Activated CD4-positive, alpha-beta T cell treated with anti-CD3 and anti-CD28 coated beads for 36 hours (primary cell): Measurements from ENCODE around the gene FBLN1. TPM values are rescaled to one million over a fixed set of nuclear protein-coding genes. Genes with fewer than 3 reads are reported as not detected.
A peak's percentile ranks its signal among the peaks of the same experiment; 100 is the strongest.

Experiments
- ATAC-seq: fragments of 200-7000 bp; cut with Tn5 transposase; one replicate; pipeline ENCODE4 v1.10.0; 2021; ENCODE audit warnings: mild to moderate bottlenecking, moderate library complexity
- CTCF ChIA-PET: fragments of 350-600 bp; sonication (Branson Sonifier 250); formaldehyde crosslinking; loops from one replicate; lab custom pipeline; 2021; ENCODE audit warnings: antibody characterized with exemption; lab: Charles Lee
- POLR2A ChIA-PET: fragments of 350-600 bp; sonication (Branson Sonifier 250); formaldehyde crosslinking; loops from one replicate; lab custom pipeline; 2021; ENCODE audit warnings: antibody characterized with exemption, inconsistent platforms; lab: Charles Lee
- DNase-seq: peaks from one replicate; pipeline ENCODE4 v3.0.0-alpha.2; 2020
- H3K27ac Mint-ChIP-seq: one replicate; pipeline ENCODE4 v1.8.0; 2021; ENCODE audit warnings: mixed read lengths
- H3K27me3 Mint-ChIP-seq: one replicate; pipeline ENCODE4 v1.8.0; 2021; ENCODE audit warnings: mixed read lengths
- H3K36me3 Mint-ChIP-seq: one replicate; pipeline ENCODE4 v1.8.0; 2021; ENCODE audit warnings: low read depth, mixed read lengths
- H3K4me1 Mint-ChIP-seq: one replicate; pipeline ENCODE4 v1.8.0; 2021; ENCODE audit warnings: mixed read lengths
- H3K4me3 Mint-ChIP-seq: one replicate; pipeline ENCODE4 v1.8.0; 2021; ENCODE audit warnings: mild to moderate bottlenecking, moderate library complexity, mixed read lengths
- H3K9me3 Mint-ChIP-seq: one replicate; pipeline ENCODE4 v1.8.0; 2021; ENCODE audit warnings: low read depth, mixed read lengths
- intact Hi-C, 2 experiments: fragments of 100-400 bp; cut with DNase I in 1 of 2; cut with micrococcal nuclease in 1 of 2; formaldehyde crosslinking; loops; one replicate each; pipeline versions ENCODE4 v1.14.2 to v1.15.1; 2022 to 2024; cut with DNase I, micrococcal nuclease
- total RNA-seq, 2 experiments: library from RNA; stranded (reverse); gene quantifications; one replicate each; pipeline ENCODE4 v1.2.3, GENCODE V29; 2021

FBLN1 gene
- total RNA-seq, 2 experiments from 2014 or later, result not detected

GRCh38 chr22:45465633-45466032, 37.0 kb upstream of the FBLN1 start:
- Mint-ChIP-seq H3K27ac (no peak overlapping the region), H3K4me1 (no peaks in the 10 kb centered on the region), H3K36me3 (no peaks in the 10 kb centered on the region), H3K27me3 (peaks cover 6% of the 10 kb centered on the region), H3K4me3 (no peak overlapping the region), H3K9me3 (peaks cover 7% of the 10 kb centered on the region)
- CTCF ChIA-PET, result no interaction called here
- ATAC-seq, result no peak
- intact Hi-C loops, result no loop called here
- POLR2A ChIA-PET, result no interaction called here
- no peak for DNase-seq

DNA sequence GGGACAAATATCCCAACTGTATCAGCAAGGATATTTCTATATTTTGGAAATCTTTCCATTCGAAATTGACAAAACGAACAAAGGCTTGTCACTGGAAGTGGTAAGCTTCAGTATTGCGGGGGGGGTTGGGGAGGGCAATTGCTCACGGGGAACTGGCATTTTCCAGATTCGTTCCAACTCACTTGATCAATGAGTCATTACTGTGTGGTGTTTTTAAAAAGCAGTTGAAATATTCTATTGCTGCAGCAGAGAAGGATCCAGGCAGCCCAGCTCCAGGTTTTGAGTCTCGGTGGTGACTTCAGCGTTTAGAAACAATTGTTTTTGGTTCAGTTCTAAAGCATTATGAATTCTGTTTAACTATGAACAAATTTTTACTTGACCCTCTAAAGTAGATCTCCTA, 33.8 kb upstream of the FBLN1 start:
- CTCF ChIA-PET, result no interaction called here

GRCh38 chr22:45469281-45470073, 33.2 kb upstream of the FBLN1 start:
- POLR2A ChIA-PET, result no interaction called here
- H3K27me3 Mint-ChIP-seq, result peaks cover 4% of the 10 kb centered on the region
- H3K9me3 Mint-ChIP-seq, result peaks cover 7% of the 10 kb centered on the region
- ATAC-seq, result no peak
- H3K4me3 Mint-ChIP-seq, result no peak overlapping the region
- no peak overlapping the region for H3K27ac Mint-ChIP-seq
- no peaks in the 10 kb centered on the region for H3K4me1 Mint-ChIP-seq
- DNase-seq, result no peak
- no peaks in the 10 kb centered on the region for H3K36me3 Mint-ChIP-seq
- intact Hi-C loops, result no loop called here
- CTCF ChIA-PET, result interaction anchor here (1.5 kb wide), 1 partner anchor 32 kb away, joined by 3 read pairs; no protein-coding TSS in a partner anchor

More for the DNA sequence above, 33.8 kb upstream of the FBLN1 start:
- H3K9me3 Mint-ChIP-seq, result peaks cover 7% of the 10 kb centered on the region
- ATAC-seq (no peak), DNase-seq (peak; percentile 29)
- POLR2A ChIA-PET, result no interaction called here
- peaks cover 6% of the 10 kb centered on the region for H3K27me3 Mint-ChIP-seq
- H3K4me1 Mint-ChIP-seq, result no peaks in the 10 kb centered on the region
- no peak overlapping the region for H3K27ac Mint-ChIP-seq
- no peak overlapping the region for H3K4me3 Mint-ChIP-seq
- H3K36me3 Mint-ChIP-seq, result no peaks in the 10 kb centered on the region
- intact Hi-C loops, result no loop called here

GRCh38 chr22:45470871-45471270, 31.8 kb upstream of the FBLN1 start:
- Mint-ChIP-seq H3K27me3 (peaks cover 2% of the 10 kb centered on the region), H3K4me3 (no peak overlapping the region), H3K36me3 (no peaks in the 10 kb centered on the region), H3K9me3 (peaks cover 7% of the 10 kb centered on the region), H3K4me1 (no peaks in the 10 kb centered on the region), H3K27ac (no peak overlapping the region)
- ChIA-PET CTCF (interaction anchor here (1.5 kb wide), 1 partner anchor 30 kb away, joined by 3 read pairs; no protein-coding TSS in a partner anchor), POLR2A (no interaction called here)
- intact Hi-C loops, result no loop called here
- no peak for DNase-seq
- no peak for ATAC-seq

GRCh38 chr22:45472426-45472825, 30.3 kb upstream of the FBLN1 start:
- H3K27ac Mint-ChIP-seq, result no peak overlapping the region
- ChIA-PET POLR2A (no interaction called here), CTCF (no interaction called here)
- peaks cover 4% of the 10 kb centered on the region for H3K9me3 Mint-ChIP-seq
- intact Hi-C loops, result no loop called here
- H3K36me3 Mint-ChIP-seq, result no peaks in the 10 kb centered on the region
- DNase-seq (no peak), ATAC-seq (no peak)
- H3K4me1 Mint-ChIP-seq, result no peaks in the 10 kb centered on the region
- no peak overlapping the region for H3K4me3 Mint-ChIP-seq
- peaks cover 4% of the 10 kb centered on the region for H3K27me3 Mint-ChIP-seq

DNA sequence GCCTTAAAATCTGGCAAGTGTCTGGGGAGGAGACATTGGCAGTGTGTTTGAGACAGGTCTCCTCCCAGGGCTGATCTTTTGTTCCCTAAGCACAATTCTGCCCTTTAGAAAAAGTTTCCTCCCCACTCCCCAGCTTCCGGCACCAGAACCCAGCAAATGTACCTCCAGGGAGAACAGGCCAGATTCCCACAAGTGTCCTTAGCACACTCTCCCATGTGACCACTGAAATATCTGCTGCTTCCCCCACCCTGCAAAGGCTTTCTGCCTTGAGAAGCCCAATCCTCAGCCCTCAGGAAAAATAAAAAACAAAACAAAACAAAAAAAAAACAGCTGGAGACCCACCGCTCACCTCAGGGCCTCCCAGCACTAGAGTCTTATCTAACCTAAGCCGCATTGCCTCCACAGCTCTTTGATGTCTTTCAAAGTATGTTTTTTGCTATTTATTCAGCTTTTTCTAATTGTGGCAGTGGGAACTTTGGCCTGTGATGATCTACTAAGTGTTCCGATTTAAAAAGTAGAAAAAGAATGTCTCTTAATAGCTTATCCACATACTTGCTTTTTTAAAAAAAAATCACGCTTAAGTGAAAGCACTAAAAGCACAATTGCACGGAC, 29.0 kb upstream of the FBLN1 start:
- no peak overlapping the region for H3K27ac Mint-ChIP-seq
- H3K4me1 Mint-ChIP-seq, result no peaks in the 10 kb centered on the region
- no peaks in the 10 kb centered on the region for H3K36me3 Mint-ChIP-seq
- no peak for ATAC-seq
- no peak for DNase-seq
- ChIA-PET CTCF (interaction anchor here (0.7 to 0.8 kb wide), 2 partner anchors 18 to 41 kb away, joined by 4 read pairs; no protein-coding TSS in a partner anchor), POLR2A (no interaction called here)
- intact Hi-C loops, result no loop called here
- H3K9me3 Mint-ChIP-seq, result no peaks in the 10 kb centered on the region
- no peak overlapping the region for H3K4me3 Mint-ChIP-seq
- H3K27me3 Mint-ChIP-seq, result peaks cover 4% of the 10 kb centered on the region

DNA sequence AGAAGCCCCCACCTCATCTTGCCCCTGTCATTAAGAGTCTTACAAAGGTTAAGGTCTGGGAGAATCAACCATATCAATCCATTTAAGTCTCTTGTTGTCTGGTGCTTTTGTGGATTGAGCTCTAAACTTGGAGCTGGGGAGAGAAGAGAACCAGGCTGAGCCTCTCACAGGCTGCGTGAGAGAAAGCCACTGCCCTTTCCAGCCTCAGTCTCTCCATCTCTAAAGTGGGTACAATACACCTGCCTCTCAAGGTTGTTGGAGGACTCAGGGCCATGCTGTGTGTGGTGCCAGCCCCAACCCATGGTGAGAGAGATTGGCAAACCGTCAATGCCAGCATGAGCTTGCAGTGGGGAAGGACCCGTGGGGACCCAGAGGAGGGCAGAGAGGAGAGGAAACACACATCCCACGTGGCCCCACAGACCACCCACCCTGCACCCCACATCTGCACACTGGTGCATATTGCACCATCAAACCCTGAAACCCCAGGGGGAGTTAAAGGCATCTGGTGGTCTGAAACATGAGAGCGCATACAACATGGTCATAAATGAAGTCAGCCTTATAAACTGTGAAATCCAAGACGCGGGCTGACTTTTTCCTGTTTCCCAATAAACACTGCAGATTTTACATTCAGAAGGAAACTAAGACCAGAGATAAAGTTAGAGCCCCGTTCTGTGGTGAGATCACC, 27.5 kb upstream of the FBLN1 start:
- Mint-ChIP-seq H3K4me3 (no peak overlapping the region), H3K27ac (no peak overlapping the region), H3K4me1 (no peaks in the 10 kb centered on the region), H3K36me3 (no peaks in the 10 kb centered on the region), H3K9me3 (no peaks in the 10 kb centered on the region), H3K27me3 (peaks cover 4% of the 10 kb centered on the region)
- ATAC-seq (no peak), DNase-seq (no peak)
- POLR2A ChIA-PET, result no interaction called here
- intact Hi-C loops, result no loop called here
- CTCF ChIA-PET, result interaction anchor here (0.6 kb wide), 1 partner anchor 206 kb away, joined by 3 read pairs; no protein-coding TSS in a partner anchor

DNA sequence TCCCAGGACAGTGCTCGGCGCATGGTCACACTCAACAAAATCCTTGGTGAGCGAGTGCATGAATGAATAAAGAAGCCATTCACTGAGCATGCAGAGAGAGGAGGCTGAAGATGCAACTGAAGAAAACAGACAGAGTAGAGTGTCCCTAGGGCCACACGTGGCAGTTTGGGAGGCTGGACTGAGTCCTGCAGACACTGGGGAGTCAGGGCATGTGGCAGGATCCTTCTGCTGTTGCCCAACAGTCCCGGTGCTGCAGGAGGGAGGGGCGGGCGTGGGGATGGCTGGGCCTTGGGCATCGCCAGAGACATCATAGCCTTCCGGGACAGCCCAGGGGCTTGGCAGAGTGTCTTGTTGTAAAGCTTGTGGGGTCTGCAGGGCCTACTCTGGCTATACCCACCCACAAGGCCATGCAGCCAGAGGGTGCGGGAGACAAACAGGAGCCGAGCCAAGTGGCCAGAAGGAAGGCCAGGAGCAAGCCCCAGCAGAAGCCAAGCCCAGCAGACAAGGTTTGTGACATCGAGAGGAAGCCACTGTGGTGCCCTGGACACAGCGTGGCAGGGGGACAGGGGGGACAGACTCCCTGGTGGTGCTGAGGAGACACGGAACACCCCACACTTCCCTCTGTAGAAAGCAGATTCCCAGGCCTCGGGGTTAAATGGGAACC, 26.7 kb upstream of the FBLN1 start:
- H3K4me1 Mint-ChIP-seq, result no peaks in the 10 kb centered on the region
- no peak overlapping the region for H3K4me3 Mint-ChIP-seq
- intact Hi-C loops, result no loop called here
- CTCF ChIA-PET, result no interaction called here
- H3K27me3 Mint-ChIP-seq, result peaks cover 6% of the 10 kb centered on the region
- no peak overlapping the region for H3K27ac Mint-ChIP-seq
- POLR2A ChIA-PET, result no interaction called here
- DNase-seq, result no peak
- H3K9me3 Mint-ChIP-seq, result peaks cover 3% of the 10 kb centered on the region
- no peak for ATAC-seq
- H3K36me3 Mint-ChIP-seq, result no peaks in the 10 kb centered on the region

DNA sequence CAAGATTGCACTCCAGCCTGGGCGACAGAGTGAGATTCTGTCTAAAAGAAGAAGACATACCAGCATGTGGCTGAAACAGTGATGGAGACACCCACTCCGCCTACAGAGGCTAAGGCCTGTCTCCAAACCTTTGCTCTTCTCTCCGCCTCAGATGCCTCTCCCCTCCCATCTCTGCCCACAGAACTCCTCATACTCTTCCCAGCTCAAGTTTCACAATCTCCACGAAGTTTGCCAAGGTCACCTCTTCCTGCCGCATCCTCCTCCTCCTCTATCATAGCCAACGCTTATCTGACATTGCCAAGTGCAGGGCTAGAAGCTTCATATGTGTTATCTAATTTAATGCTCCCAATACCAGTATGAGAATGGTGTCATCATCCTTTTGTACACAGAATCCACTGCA, 25.9 kb upstream of the FBLN1 start:
- intact Hi-C loops, result no loop called here
- Mint-ChIP-seq H3K27me3 (peaks cover 6% of the 10 kb centered on the region), H3K36me3 (no peaks in the 10 kb centered on the region), H3K4me3 (no peak overlapping the region), H3K9me3 (peaks cover 3% of the 10 kb centered on the region), H3K27ac (no peak overlapping the region), H3K4me1 (no peaks in the 10 kb centered on the region)
- DNase-seq (no peak), ATAC-seq (no peak)
- CTCF ChIA-PET, result no interaction called here
- POLR2A ChIA-PET, result no interaction called here

DNA sequence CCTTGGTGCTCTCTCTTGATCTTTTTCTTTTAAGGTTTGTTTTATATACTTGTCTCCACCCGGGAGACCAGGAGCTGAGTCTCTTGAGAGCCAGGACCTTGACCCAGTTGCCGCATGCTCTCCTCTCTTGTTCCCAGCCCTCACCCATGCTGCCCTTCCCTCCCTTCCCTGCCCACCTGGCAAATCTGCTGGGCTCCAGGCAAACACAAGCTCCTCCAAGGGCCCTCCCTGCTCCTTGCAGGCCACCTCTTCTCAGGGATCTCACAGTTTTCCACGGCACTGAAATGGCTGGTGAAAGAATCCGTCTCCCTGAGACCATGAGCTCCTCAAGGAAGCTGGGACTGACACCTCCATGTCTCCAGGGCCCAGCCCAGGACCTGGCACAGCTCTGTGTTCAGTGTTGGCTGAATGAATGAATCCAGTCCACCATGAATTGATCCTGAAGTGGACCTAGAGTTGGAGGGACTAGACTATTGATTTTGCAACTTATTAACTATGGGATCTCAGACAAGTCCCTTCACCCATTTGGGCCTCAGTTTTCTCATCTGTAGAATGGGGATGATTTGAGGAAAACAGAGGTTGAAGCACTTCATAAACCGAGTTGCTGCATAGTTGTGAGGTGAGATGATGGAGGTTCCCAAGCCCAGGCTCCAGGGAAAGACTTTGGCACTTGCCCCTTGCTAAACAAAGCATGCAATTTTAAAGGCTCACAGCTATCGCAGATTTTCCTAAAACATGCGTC, 25.1 kb upstream of the FBLN1 start:
- H3K9me3 Mint-ChIP-seq, result peaks cover 3% of the 10 kb centered on the region
- intact Hi-C loops, result no loop called here
- no peak overlapping the region for H3K4me3 Mint-ChIP-seq
- H3K36me3 Mint-ChIP-seq, result no peaks in the 10 kb centered on the region
- H3K4me1 Mint-ChIP-seq, result no peaks in the 10 kb centered on the region
- H3K27me3 Mint-ChIP-seq, result peaks cover 6% of the 10 kb centered on the region
- DNase-seq (no peak), ATAC-seq (no peak)
- CTCF ChIA-PET, result no interaction called here
- POLR2A ChIA-PET, result no interaction called here
- H3K27ac Mint-ChIP-seq, result no peak overlapping the region
